ENCODE data around the gene TCF25.
"Not testable (repeated sequence)": the region's sequence is repeated elsewhere in the genome, so short reads cannot be mapped to it uniquely, and the experiment has no call there.

TCF25 gene

DNA sequence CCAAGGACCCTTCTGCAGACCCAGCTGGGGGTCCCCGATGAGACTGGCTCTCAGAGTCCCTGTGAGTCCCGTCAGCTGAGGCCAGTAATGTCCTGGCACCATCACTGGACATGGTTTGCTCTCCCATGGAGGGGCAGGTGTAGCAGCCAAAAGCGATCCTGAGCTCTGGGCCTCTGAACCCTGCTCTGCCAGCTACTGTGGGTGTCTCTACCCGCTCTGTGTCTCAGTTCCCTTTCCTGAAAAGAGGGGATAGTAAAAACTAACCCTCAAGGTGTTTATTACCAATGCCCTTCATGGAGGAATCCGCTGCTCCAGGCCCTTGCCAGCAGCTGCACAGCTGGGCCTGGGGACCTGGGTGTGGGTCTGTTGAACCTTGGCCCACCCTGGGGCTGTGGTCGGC, 58.6 kb downstream of the TCF25 start:
- Histone ChIP-seq H3K9me3 (ENCODE audit: insufficient read depth, low read depth, low read length) (no peaks in the 10 kb centered on the region), H3K27ac (ENCODE audit: low read length) (no peak overlapping the region), H3K36me3 (ENCODE audit: insufficient read depth, low read depth, low read length) (peaks cover 64% of the 10 kb centered on the region)

DNA sequence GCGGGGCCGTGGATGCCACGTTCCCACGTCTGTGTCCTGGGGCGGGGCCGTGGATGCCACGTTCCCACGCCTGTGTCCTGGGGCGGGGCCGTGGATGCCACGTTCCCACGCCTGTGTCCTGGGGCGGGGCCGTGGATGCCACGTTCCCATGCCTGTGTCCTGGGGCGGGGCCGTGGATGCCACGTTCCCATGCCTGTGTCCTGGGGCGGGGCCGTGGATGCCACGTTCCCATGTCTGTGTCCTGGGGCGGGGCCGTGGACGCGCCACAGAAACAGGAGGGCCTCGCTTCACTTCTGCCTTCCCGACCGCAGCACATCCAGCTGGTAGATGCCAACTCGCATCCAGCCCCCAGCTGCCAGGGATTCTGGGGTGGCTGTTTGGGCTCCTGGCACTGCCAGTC, 60.6 kb downstream of the TCF25 start:
- not testable (repeated sequence) for H3K27ac ChIP-seq (ENCODE audit: low read length); H3K27me3 ChIP-seq (ENCODE audit: insufficient read depth, low read length); H3K4me3 ChIP-seq (ENCODE audit: low read length); H3K9me3 ChIP-seq (ENCODE audit: insufficient read depth, low read depth, low read length); H3K4me1 ChIP-seq (ENCODE audit: insufficient read depth, low read length); H3K9ac ChIP-seq (ENCODE audit: low read depth, low read length)
- H3K36me3 ChIP-seq (ENCODE audit: insufficient read depth, low read depth, low read length), result peaks cover 58% of the 10 kb centered on the region

More for the DNA sequence above, 58.6 kb downstream of the TCF25 start:
- H3K4me3 ChIP-seq (ENCODE audit: low read length), result no peak overlapping the region
- no peaks in the 10 kb centered on the region for H3K4me1 ChIP-seq (ENCODE audit: insufficient read depth, low read length)
- no peaks in the 10 kb centered on the region for H3K27me3 ChIP-seq (ENCODE audit: insufficient read depth, low read length)
- H3K9ac ChIP-seq (ENCODE audit: low read depth, low read length), result no peak overlapping the region

DNA sequence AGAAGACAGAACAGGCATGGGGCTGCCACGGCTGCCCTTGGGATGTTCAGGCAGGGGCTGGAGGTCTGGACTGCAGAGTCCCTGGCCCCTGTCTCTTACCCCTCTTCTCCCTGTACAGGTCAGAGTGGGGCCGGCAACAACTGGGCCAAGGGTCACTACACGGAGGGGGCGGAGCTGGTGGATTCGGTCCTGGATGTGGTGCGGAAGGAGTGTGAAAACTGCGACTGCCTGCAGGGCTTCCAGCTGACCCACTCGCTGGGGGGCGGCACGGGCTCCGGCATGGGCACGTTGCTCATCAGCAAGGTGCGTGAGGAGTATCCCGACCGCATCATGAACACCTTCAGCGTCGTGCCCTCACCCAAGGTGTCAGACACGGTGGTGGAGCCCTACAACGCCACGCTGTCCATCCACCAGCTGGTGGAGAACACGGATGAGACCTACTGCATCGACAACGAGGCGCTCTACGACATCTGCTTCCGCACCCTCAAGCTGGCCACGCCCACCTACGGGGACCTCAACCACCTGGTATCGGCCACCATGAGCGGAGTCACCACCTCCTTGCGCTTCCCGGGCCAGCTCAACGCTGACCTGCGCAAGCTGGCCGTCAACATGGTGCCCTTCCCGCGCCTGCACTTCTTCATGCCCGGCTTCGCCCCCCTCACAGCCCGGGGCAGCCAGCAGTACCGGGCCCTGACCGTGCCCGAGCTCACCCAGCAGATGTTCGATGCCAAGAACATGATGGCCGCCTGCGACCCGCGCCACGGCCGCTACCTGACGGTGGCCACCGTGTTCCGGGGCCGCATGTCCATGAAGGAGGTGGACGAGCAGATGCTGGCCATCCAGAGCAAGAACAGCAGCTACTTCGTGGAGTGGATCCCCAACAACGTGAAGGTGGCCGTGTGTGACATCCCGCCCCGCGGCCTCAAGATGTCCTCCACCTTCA, 61.5 kb downstream of the TCF25 start:
- H3K27me3 ChIP-seq (ENCODE audit: insufficient read depth, low read length), result no peaks in the 10 kb centered on the region
- H3K4me1 ChIP-seq (ENCODE audit: insufficient read depth, low read length), result no peaks in the 10 kb centered on the region
- no peak overlapping the region for H3K4me3 ChIP-seq (ENCODE audit: low read length)
- no peak overlapping the region for H3K9ac ChIP-seq (ENCODE audit: low read depth, low read length)
- no peak overlapping the region for H3K27ac ChIP-seq (ENCODE audit: low read length)
- peaks cover 50% of the 10 kb centered on the region for H3K36me3 ChIP-seq (ENCODE audit: insufficient read depth, low read depth, low read length)
- no peaks in the 10 kb centered on the region for H3K9me3 ChIP-seq (ENCODE audit: insufficient read depth, low read depth, low read length)

GRCh38 chr16:89935620-89936019, 62.2 kb downstream of the TCF25 start:
- H3K36me3 ChIP-seq (ENCODE audit: insufficient read depth, low read depth, low read length), result peaks cover 48% of the 10 kb centered on the region
- not testable (repeated sequence) for H3K4me1 ChIP-seq (ENCODE audit: insufficient read depth, low read length)

GRCh38 chr16:89936034-89936433, 62.6 kb downstream of the TCF25 start:
- Histone ChIP-seq H3K9ac (ENCODE audit: low read depth, low read length) (no peak overlapping the region), H3K9me3 (ENCODE audit: insufficient read depth, low read depth, low read length) (no peaks in the 10 kb centered on the region), H3K27ac (ENCODE audit: low read length) (no peak overlapping the region), H3K36me3 (ENCODE audit: insufficient read depth, low read depth, low read length) (peaks cover 46% of the 10 kb centered on the region), H3K4me3 (ENCODE audit: low read length) (no peak overlapping the region), H3K27me3 (ENCODE audit: insufficient read depth, low read length) (no peaks in the 10 kb centered on the region), H3K4me1 (ENCODE audit: insufficient read depth, low read length) (no peaks in the 10 kb centered on the region)

More at GRCh38 chr16:89935620-89936019, 62.2 kb downstream of the TCF25 start:
- H3K9ac ChIP-seq (ENCODE audit: low read depth, low read length); H3K27me3 ChIP-seq (ENCODE audit: insufficient read depth, low read length); H3K27ac ChIP-seq (ENCODE audit: low read length); H3K4me3 ChIP-seq (ENCODE audit: low read length); H3K9me3 ChIP-seq (ENCODE audit: insufficient read depth, low read depth, low read length): not testable (repeated sequence)

DNA sequence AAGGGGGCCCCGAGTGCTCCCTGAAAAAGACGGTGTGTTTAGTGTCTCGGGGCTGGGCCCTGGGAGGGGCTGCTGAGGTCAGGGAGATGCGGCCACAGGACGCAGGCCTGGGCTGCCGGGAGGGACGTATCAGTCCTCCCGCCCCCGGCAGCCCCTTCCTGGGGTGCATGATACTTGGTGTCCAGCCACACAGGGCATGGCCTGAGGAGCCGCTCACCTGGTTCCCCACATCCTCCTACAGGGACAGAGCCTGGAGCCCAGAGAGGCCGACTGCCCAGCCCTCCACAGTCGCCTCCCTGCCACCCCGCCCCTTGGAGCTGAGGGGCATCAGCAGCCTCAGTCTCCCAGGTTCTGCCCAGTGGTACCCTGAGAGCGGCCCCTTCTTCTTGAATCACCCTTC, 63.1 kb downstream of the TCF25 start:
- no peak overlapping the region for H3K27ac ChIP-seq (ENCODE audit: low read length)
- H3K27me3 ChIP-seq (ENCODE audit: insufficient read depth, low read length), result no peaks in the 10 kb centered on the region
- H3K9ac ChIP-seq (ENCODE audit: low read depth, low read length), result no peak overlapping the region
- H3K9me3 ChIP-seq (ENCODE audit: insufficient read depth, low read depth, low read length), result no peaks in the 10 kb centered on the region
- H3K4me3 ChIP-seq (ENCODE audit: low read length), result no peak overlapping the region
- H3K4me1 ChIP-seq (ENCODE audit: insufficient read depth, low read length), result no peaks in the 10 kb centered on the region
- peaks cover 42% of the 10 kb centered on the region for H3K36me3 ChIP-seq (ENCODE audit: insufficient read depth, low read depth, low read length)

GRCh38 chr16:89936981-89937380, 63.6 kb downstream of the TCF25 start:
- Histone ChIP-seq H3K36me3 (ENCODE audit: insufficient read depth, low read depth, low read length) (peaks cover 37% of the 10 kb centered on the region), H3K4me1 (ENCODE audit: insufficient read depth, low read length) (no peaks in the 10 kb centered on the region), H3K27ac (ENCODE audit: low read length) (no peak overlapping the region), H3K9ac (ENCODE audit: low read depth, low read length) (no peak overlapping the region), H3K4me3 (ENCODE audit: low read length) (no peak overlapping the region), H3K27me3 (ENCODE audit: insufficient read depth, low read length) (no peaks in the 10 kb centered on the region), H3K9me3 (ENCODE audit: insufficient read depth, low read depth, low read length) (no peaks in the 10 kb centered on the region)

DNA sequence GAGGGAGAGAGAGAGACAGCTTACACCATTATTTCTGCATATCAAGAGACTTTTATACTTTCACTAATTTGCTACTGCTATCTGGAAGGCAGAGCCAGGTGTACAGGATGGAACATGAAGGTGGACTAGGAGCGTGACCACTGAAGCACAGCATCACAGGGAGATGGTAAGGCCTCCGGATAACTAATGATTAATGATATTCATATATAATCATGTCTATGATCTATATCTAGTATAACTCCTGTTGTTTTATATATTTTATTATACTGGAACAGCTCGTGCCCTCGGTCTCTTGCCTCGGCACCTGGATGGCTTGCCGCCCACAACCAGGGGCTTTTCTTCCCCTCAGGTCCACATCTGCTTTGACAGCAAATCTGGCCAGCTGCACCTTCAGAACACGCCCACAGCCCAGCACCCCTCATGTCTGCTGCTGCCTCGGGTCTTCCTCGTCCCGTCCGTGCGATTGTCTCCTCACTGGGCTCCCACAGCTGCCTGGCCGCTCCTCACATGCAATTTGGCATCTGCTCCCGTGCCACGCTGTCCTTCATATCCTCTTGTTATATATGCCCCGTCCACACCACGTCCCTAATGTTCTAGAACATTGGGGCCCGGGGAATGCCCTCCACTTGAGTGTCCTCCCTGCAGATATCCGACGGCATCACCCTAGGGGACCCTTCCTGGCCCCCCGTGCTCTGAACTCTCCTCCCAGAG, 64.9 kb downstream of the TCF25 start:
- no peak overlapping the region for H3K9ac ChIP-seq (ENCODE audit: low read depth, low read length)
- no peak overlapping the region for H3K4me3 ChIP-seq (ENCODE audit: low read length)
- no peaks in the 10 kb centered on the region for H3K4me1 ChIP-seq (ENCODE audit: insufficient read depth, low read length)
- H3K9me3 ChIP-seq (ENCODE audit: insufficient read depth, low read depth, low read length), result no peaks in the 10 kb centered on the region
- H3K36me3 ChIP-seq (ENCODE audit: insufficient read depth, low read depth, low read length), result peaks cover 23% of the 10 kb centered on the region
- no peaks in the 10 kb centered on the region for H3K27me3 ChIP-seq (ENCODE audit: insufficient read depth, low read length)
- H3K27ac ChIP-seq (ENCODE audit: low read length), result no peak overlapping the region

- Histone ChIP-seq H3K36me3 (ENCODE audit: insufficient read depth, low read depth, low read length) (no peaks in the 10 kb centered on the region), H3K27ac (ENCODE audit: low read length) (no peak overlapping the region), H3K9me3 (ENCODE audit: insufficient read depth, low read depth, low read length) (no peaks in the 10 kb centered on the region), H3K9ac (ENCODE audit: low read depth, low read length) (no peak overlapping the region), H3K27me3 (ENCODE audit: insufficient read depth, low read length) (peaks cover 39% of the 10 kb centered on the region), H3K4me1 (ENCODE audit: insufficient read depth, low read length) (no peaks in the 10 kb centered on the region), H3K4me3 (ENCODE audit: low read length) (no peak overlapping the region)
These were observed 71.4 kb downstream of the TCF25 start for GRCh38 chr16:89944773-89945172.

- Histone ChIP-seq H3K4me3 (ENCODE audit: low read length) (no peak overlapping the region), H3K4me1 (ENCODE audit: insufficient read depth, low read length) (no peaks in the 10 kb centered on the region), H3K27ac (ENCODE audit: low read length) (no peak overlapping the region)
These were observed 72.3 kb downstream of the TCF25 start for GRCh38 chr16:89945654-89946053.

GRCh38 chr16:89946515-89946914, 73.1 kb downstream of the TCF25 start:
- Histone ChIP-seq H3K9me3 (ENCODE audit: insufficient read depth, low read depth, low read length) (no peaks in the 10 kb centered on the region), H3K27ac (ENCODE audit: low read length) (no peak overlapping the region), H3K4me3 (ENCODE audit: low read length) (no peak overlapping the region), H3K36me3 (ENCODE audit: insufficient read depth, low read depth, low read length) (no peaks in the 10 kb centered on the region), H3K4me1 (ENCODE audit: insufficient read depth, low read length) (no peaks in the 10 kb centered on the region), H3K27me3 (ENCODE audit: insufficient read depth, low read length) (peaks cover 42% of the 10 kb centered on the region), H3K9ac (ENCODE audit: low read depth, low read length) (no peak overlapping the region)

More at GRCh38 chr16:89945654-89946053, 72.3 kb downstream of the TCF25 start:
- Histone ChIP-seq H3K36me3 (ENCODE audit: insufficient read depth, low read depth, low read length) (no peaks in the 10 kb centered on the region), H3K9me3 (ENCODE audit: insufficient read depth, low read depth, low read length) (no peaks in the 10 kb centered on the region), H3K27me3 (ENCODE audit: insufficient read depth, low read length) (peaks cover 42% of the 10 kb centered on the region), H3K9ac (ENCODE audit: low read depth, low read length) (no peak overlapping the region)

Measured in iPS-20b (cell line).